CD14-positive monocyte (primary cell): Measurements from ENCODE around the gene ACOT11. TPM values are rescaled to one million over a fixed set of nuclear protein-coding genes. Genes with fewer than 3 reads are reported as not detected.

Experiments
- DNase-seq, 3 donors: peaks; one replicate each; pipeline ENCODE4 v3.0.0-alpha.2; 2011 to 2022
- H2AFZ ChIP-seq: 2 replicates; pipeline ENCODE4 v1.6.0; 2012; ENCODE audit warnings: mild to moderate bottlenecking, low read depth, low read length, inconsistent platforms; ENCODE audit not compliant: insufficient read depth, poor library complexity, severe bottlenecking
- H3K27ac ChIP-seq, 2 donors: 1 replicate in 1 of 2; 2 replicates in 1 of 2; pipeline ENCODE4 v1.5.1; 2012 to 2013; ENCODE audit warnings: low read length in 2 of 2, control low read depth in 1 of 2, inconsistent platforms in 1 of 2, low read depth in 1 of 2, mild to moderate bottlenecking in 1 of 2
- H3K27me3 ChIP-seq, 2 donors: one replicate each; pipeline versions ENCODE4 v1.6.0 to v1.6.1; 2011 to 2013; ENCODE audit warnings: low read length in 2 of 2; ENCODE audit not compliant: control insufficient read depth in 2 of 2, insufficient read depth in 2 of 2
- H3K36me3 ChIP-seq, 2 donors: replicated peaks in 1 of 2; 1 replicate in 1 of 2; 2 replicates in 1 of 2; pipeline versions ENCODE4 v1.5.1 to v1.6.1; 2012 to 2013; ENCODE audit warnings: low read length in 2 of 2, control low read depth in 1 of 2, inconsistent platforms in 1 of 2, mild to moderate bottlenecking in 1 of 2; ENCODE audit not compliant: insufficient read depth in 2 of 2, control insufficient read depth in 1 of 2
- H3K4me1 ChIP-seq, 2 donors: 1 replicate in 1 of 2; 2 replicates in 1 of 2; pipeline versions ENCODE4 v1.5.1 to v1.6.1; 2012 to 2013; ENCODE audit warnings: low read length in 2 of 2, control low read depth in 1 of 2, inconsistent platforms in 1 of 2, mild to moderate bottlenecking in 1 of 2, moderate library complexity in 1 of 2; ENCODE audit not compliant: insufficient read depth in 2 of 2, control insufficient read depth in 1 of 2
- H3K4me2 ChIP-seq: replicated peaks from 2 replicates; pipeline ENCODE3; 2012; ENCODE audit warnings: low read length, moderate library complexity, mild to moderate bottlenecking; ENCODE audit not compliant: poor library complexity, severe bottlenecking; ENCODE audit errors: extremely low read depth
- H3K4me3 ChIP-seq, 3 experiments: fragments of 200-600 bp in 1 of 3; sonication (generic) in 1 of 3; replicated peaks in 1 of 3; 1 replicate in 2 of 3; 2 replicates in 1 of 3; pipeline ENCODE4 v1.5.1; 2011 to 2013; ENCODE audit warnings: low read length in 3 of 3, mild to moderate bottlenecking in 3 of 3, control low read depth in 2 of 3, low read depth in 2 of 3, inconsistent platforms in 1 of 3, moderate library complexity in 1 of 3
- H3K79me2 ChIP-seq: 2 replicates; pipeline ENCODE4 v1.6.0; 2012; ENCODE audit warnings: mild to moderate bottlenecking, control low read depth, inconsistent platforms, low read length, moderate library complexity; ENCODE audit not compliant: insufficient read depth
- H3K9ac ChIP-seq: 2 replicates; pipeline ENCODE4 v1.6.0; 2017; ENCODE audit warnings: low read length, mild to moderate bottlenecking; ENCODE audit not compliant: insufficient read depth, poor library complexity, severe bottlenecking
- H3K9me3 ChIP-seq, 2 donors: replicated peaks in 1 of 2; 1 replicate in 1 of 2; 2 replicates in 1 of 2; pipeline versions ENCODE4 v1.5.1 to v1.6.1; 2012 to 2013; ENCODE audit warnings: low read length in 2 of 2, control low read depth in 1 of 2; ENCODE audit not compliant: control insufficient read depth in 1 of 2, insufficient read depth in 1 of 2
- H4K20me1 ChIP-seq: 2 replicates; pipeline ENCODE4 v1.6.0; 2012; ENCODE audit warnings: mild to moderate bottlenecking, low read length, control low read depth, moderate library complexity; ENCODE audit not compliant: insufficient read depth
- H3K27ac Mint-ChIP-seq, 7 donors: one replicate each; pipeline ENCODE4 v1.8.0; 2020; ENCODE audit warnings: mild to moderate bottlenecking in 7 of 7, mixed read lengths in 7 of 7, moderate library complexity in 6 of 7, inconsistent platforms in 2 of 7
- H3K27me3 Mint-ChIP-seq, 3 donors: one replicate each; pipeline ENCODE4 v1.8.0; 2021 to 2022; ENCODE audit warnings: low read depth in 3 of 3, mild to moderate bottlenecking in 3 of 3, mixed read lengths in 3 of 3, moderate library complexity in 3 of 3, inconsistent platforms in 1 of 3
- H3K36me3 Mint-ChIP-seq, 2 donors: one replicate each; pipeline ENCODE4 v1.8.0; 2020; ENCODE audit warnings: mixed read lengths in 2 of 2, inconsistent platforms in 1 of 2, mild to moderate bottlenecking in 1 of 2
- H3K4me1 Mint-ChIP-seq: one replicate; pipeline ENCODE4 v1.8.0; 2020; ENCODE audit warnings: mild to moderate bottlenecking, mixed read lengths
- H3K4me3 Mint-ChIP-seq, 2 donors: one replicate each; pipeline ENCODE4 v1.8.0; 2020; ENCODE audit warnings: mild to moderate bottlenecking in 2 of 2, mixed read lengths in 2 of 2, moderate library complexity in 1 of 2
- H3K9me3 Mint-ChIP-seq, 7 donors: one replicate each; pipeline ENCODE4 v1.8.0; 2020 to 2022; ENCODE audit warnings: mixed read lengths in 7 of 7, mild to moderate bottlenecking in 6 of 7, moderate library complexity in 6 of 7, inconsistent platforms in 2 of 7
- WGBS: methylation state at CpG from one replicate; pipeline ENCODE4 v1.1.5; 2013; ENCODE audit warnings: missing lambda C conversion rate; ENCODE audit not compliant: insufficient coverage; 5-methylcytosine and 5-hydroxymethylcytosine counted together
- intact Hi-C, 2 donors: fragments of 100-400 bp; cut with micrococcal nuclease; formaldehyde crosslinking; loops; one replicate each; pipeline versions ENCODE4 v1.15.0 to v1.15.1; 2023
- polyA plus RNA-seq, 3 donors: library from polyadenylated mRNA; depleted of rRNA in 1 of 3; unstranded in 2 of 3; stranded (reverse) in 1 of 3; fragments of 300-500 nt in 2 of 3; fragments of >200 nt in 1 of 3; fragmentation: Illumina TruSeq in 2 of 3; gene quantifications; 1 replicate in 2 of 3; 2 replicates in 1 of 3; pipeline ENCODE4 v1.2.3, GENCODE V29; 2012 to 2021
- TF ChIP-seq, protein P1 (sequence below): fragments of 200-600 bp; IDR thresholded peaks from one replicate; pipeline ENCODE4 v1.8.0; 2022; ENCODE audit warnings: antibody characterized with exemption, mild to moderate bottlenecking

Gene ACOT11
- polyA plus RNA-seq, 3 donors = 0.18 to 2.1 (median 0.79) TPM

DNA sequence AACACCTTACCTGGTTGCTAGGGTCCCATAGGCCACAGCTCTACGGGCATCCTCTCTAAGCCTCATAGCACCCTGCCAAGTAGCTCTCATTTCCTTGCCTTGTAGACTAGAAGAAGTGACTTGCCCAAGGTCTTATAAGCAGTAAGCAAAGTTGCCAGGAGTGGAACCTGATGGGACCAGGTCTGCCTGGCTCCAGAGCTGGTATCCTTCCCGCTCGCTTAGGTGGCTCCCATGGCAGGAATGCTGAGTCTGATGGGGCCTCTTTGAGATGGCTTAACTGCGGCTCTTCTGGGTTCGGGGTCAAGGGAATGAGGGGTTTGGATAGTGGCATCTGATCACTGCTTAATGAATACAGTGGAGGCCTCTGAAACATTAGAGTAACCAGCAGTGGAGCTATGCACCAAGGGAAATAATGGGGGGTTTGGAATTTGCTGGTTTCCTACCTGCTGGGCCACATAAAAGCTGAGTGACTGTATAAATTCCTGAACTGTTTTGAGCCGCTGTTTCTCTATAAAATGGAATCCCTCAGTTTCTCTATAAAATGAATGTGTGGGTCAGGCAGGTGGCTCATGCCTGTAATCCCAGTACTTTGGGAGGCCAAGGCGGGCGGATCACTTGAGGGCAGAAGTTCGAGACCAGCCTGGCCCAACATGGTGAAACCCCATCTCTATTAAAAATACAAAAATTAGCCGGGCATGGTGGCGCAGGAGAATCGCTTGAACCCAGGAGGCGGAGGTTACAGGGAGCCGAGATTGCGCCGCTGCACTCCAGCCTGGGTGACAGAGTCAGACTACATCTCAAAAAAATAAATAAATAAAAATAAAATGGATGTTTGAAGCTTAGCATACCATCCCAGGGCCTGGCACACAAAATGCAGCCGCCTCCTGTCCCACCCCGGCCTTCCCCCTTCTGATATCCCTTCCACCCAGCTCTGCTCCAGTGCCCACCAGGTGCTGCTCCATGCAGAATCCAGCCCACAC is 62.9 kb downstream of the ACOT11 start:
- no peaks in the 10 kb centered on the region for H3K4me1 Mint-ChIP-seq
- no peak overlapping the region for H3K4me2 ChIP-seq
- peaks cover 0 to 2% (median 0%) of the 10 kb centered on the region in 7 donors for H3K9me3 Mint-ChIP-seq
- H3K27ac Mint-ChIP-seq = peak overlapping the region in 1 of 7 donors; percentile 50
- no peak for DNase-seq
- H3K36me3 ChIP-seq = peaks cover 0 to 2% of the 10 kb centered on the region in 2 donors
- no peak overlapping the region for H2AFZ ChIP-seq
- H3K36me3 Mint-ChIP-seq = peaks cover 0 to 15% of the 10 kb centered on the region in 2 donors
- no peaks in the 10 kb centered on the region for H3K9me3 ChIP-seq
- no peaks in the 10 kb centered on the region for H3K4me1 ChIP-seq
- H3K27me3 Mint-ChIP-seq = peaks cover 0 to 1% (median 0%) of the 10 kb centered on the region in 3 donors
- intact Hi-C loops = no loop called here
- no peak overlapping the region for H3K4me3 ChIP-seq
- 98% methylated on average over 6 of the region's 18 CpGs for WGBS
- no peaks in the 10 kb centered on the region for H4K20me1 ChIP-seq
- no peak overlapping the region for H3K9ac ChIP-seq
- TF ChIP-seq, protein P1, sequence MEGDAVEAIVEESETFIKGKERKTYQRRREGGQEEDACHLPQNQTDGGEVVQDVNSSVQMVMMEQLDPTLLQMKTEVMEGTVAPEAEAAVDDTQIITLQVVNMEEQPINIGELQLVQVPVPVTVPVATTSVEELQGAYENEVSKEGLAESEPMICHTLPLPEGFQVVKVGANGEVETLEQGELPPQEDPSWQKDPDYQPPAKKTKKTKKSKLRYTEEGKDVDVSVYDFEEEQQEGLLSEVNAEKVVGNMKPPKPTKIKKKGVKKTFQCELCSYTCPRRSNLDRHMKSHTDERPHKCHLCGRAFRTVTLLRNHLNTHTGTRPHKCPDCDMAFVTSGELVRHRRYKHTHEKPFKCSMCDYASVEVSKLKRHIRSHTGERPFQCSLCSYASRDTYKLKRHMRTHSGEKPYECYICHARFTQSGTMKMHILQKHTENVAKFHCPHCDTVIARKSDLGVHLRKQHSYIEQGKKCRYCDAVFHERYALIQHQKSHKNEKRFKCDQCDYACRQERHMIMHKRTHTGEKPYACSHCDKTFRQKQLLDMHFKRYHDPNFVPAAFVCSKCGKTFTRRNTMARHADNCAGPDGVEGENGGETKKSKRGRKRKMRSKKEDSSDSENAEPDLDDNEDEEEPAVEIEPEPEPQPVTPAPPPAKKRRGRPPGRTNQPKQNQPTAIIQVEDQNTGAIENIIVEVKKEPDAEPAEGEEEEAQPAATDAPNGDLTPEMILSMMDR = no peak
- no peaks in the 10 kb centered on the region for H3K27me3 ChIP-seq
- H3K79me2 ChIP-seq = no peaks in the 10 kb centered on the region
- H3K27ac ChIP-seq = no peak overlapping the region
- H3K4me3 Mint-ChIP-seq = no peak overlapping the region

- Mint-ChIP-seq H3K27me3 (peaks cover 0 to 1% (median 0%) of the 10 kb centered on the region in 3 donors), H3K36me3 (peaks cover 0 to 15% of the 10 kb centered on the region in 2 donors), H3K9me3 (peaks cover 0 to 2% (median 0%) of the 10 kb centered on the region in 7 donors), H3K4me3 (no peak overlapping the region), H3K4me1 (peaks cover 2% of the 10 kb centered on the region), H3K27ac (peak overlapping the region in 1 of 7 donors; percentile 50)
- peaks cover 0 to 2% of the 10 kb centered on the region in 2 donors for H3K36me3 ChIP-seq
- no peak for DNase-seq
- TF ChIP-seq, protein P1 = no peak
- no peaks in the 10 kb centered on the region for H3K9me3 ChIP-seq
- no peaks in the 10 kb centered on the region for H3K79me2 ChIP-seq
- H3K4me3 ChIP-seq = no peak overlapping the region
- 99% methylated on average over 6 of the region's 8 CpGs for WGBS
- H4K20me1 ChIP-seq = no peaks in the 10 kb centered on the region
- no peak overlapping the region for H3K4me2 ChIP-seq
- H3K27ac ChIP-seq = no peak overlapping the region
- H2AFZ ChIP-seq = no peak overlapping the region
- no peaks in the 10 kb centered on the region for H3K4me1 ChIP-seq
- no peak overlapping the region for H3K9ac ChIP-seq
- H3K27me3 ChIP-seq = no peaks in the 10 kb centered on the region
- intact Hi-C loops = no loop called here
Measured at GRCh38 chr1:54611621-54612020, 63.6 kb downstream of the ACOT11 start.
